Spleen (tissue), 11 donors: Measurements from ENCODE around the gene GALNT3. TPM values are rescaled to one million over a fixed set of nuclear protein-coding genes. Genes with fewer than 3 reads are reported as not detected.

Experiments
- DNase-seq: peaks from one replicate; pipeline ENCODE4 v3.0.0-alpha.2; 2020
- H3K27ac ChIP-seq, 8 donors: fragments of 200-600 bp; sonication (generic) in 7 of 8; 1 replicate in 4 of 8; 2 replicates in 4 of 8; pipeline versions ENCODE4 v1.5.0 to v1.8.0; 2016 to 2021; ENCODE audit warnings: inconsistent platforms in 4 of 8, mild to moderate bottlenecking in 4 of 8, moderate library complexity in 1 of 8
- H3K27me3 ChIP-seq, 7 donors: fragments of 200-600 bp; sonication (generic) in 6 of 7; replicated peaks in 1 of 7; 1 replicate in 4 of 7; 2 replicates in 3 of 7; pipeline versions ENCODE4 v1.5.0 to v1.8.0; 2016 to 2021; ENCODE audit warnings: inconsistent platforms in 3 of 7, mild to moderate bottlenecking in 1 of 7
- H3K36me3 ChIP-seq, 6 donors: fragments of 200-600 bp; sonication (generic) in 5 of 6; 1 replicate in 4 of 6; 2 replicates in 2 of 6; pipeline versions ENCODE4 v1.5.0 to v1.8.0; 2016 to 2021; ENCODE audit warnings: inconsistent platforms in 2 of 6
- H3K4me1 ChIP-seq, 6 donors: fragments of 200-600 bp; sonication (generic) in 5 of 6; 1 replicate in 3 of 6; 2 replicates in 3 of 6; pipeline versions ENCODE4 v1.5.0 to v1.8.0; 2016 to 2021; ENCODE audit warnings: inconsistent platforms in 3 of 6
- H3K4me3 ChIP-seq, 8 donors: fragments of 200-600 bp; sonication (generic) in 7 of 8; 1 replicate in 4 of 8; 2 replicates in 4 of 8; pipeline versions ENCODE4 v1.5.0 to v1.8.0; 2016 to 2021; ENCODE audit warnings: inconsistent platforms in 4 of 8, mild to moderate bottlenecking in 4 of 8, moderate library complexity in 2 of 8
- H3K9me3 ChIP-seq, 8 donors: fragments of 200-600 bp; sonication (generic) in 7 of 8; 1 replicate in 4 of 8; 2 replicates in 4 of 8; pipeline versions ENCODE4 v1.5.0 to v1.8.0; 2016 to 2021; ENCODE audit warnings: inconsistent platforms in 4 of 8
- POLR2A ChIP-seq, 3 donors: fragments of 450-650 bp; IDR thresholded peaks; one replicate each; pipeline ENCODE4 v1.5.1; 2017; ENCODE audit warnings: antibody characterized with exemption in 3 of 3, mild to moderate bottlenecking in 1 of 3
- POLR2AphosphoS5 ChIP-seq, 3 donors: sonication (generic); formaldehyde crosslinking; IDR thresholded peaks; one replicate each; pipeline ENCODE4 v1.5.1; 2017; ENCODE audit warnings: antibody characterized with exemption in 3 of 3
- WGBS, 5 donors: extraction: QIAGEN DNeasy Blood & Tissue Kit in 3 of 5; methylation state at CpG; one replicate each; pipeline versions ENCODE4 v1.1.5 to v1.1.7; 2013 to 2018; 5-methylcytosine and 5-hydroxymethylcytosine counted together
- intact Hi-C: fragments of 100-400 bp; cut with DNase I; formaldehyde crosslinking; loops from one replicate; pipeline ENCODE4 v1.15.0; 2023; ENCODE audit warnings: low total_unique reads
- polyA plus RNA-seq, 3 donors: library from polyadenylated mRNA; stranded (reverse); fragments of 200-250 nt; gene quantifications; one replicate each; pipeline ENCODE4 v1.2.1, GENCODE V29; 2013
- total RNA-seq, 7 donors: library from RNA; depleted of rRNA in 3 of 7; stranded (reverse); fragments of >200 nt in 3 of 7; fragmentation: NEBNext Ultra II Directional in 4 of 7; extraction: Animal tissue kit (Norgen Biotek cat#: 25700) in 4 of 7; gene quantifications; one replicate each; pipeline versions ENCODE4 v1.1.0 to v1.2.1, GENCODE V29; 2016 to 2021
- TF ChIP-seq, protein P1 (sequence below), 11 experiments: fragments of 200-600 bp in 7 of 11; fragments of 450-650 bp in 4 of 11; sonication (generic) in 4 of 11; IDR thresholded peaks in 8 of 11; conservative IDR thresholded peaks in 3 of 11; 1 replicate in 7 of 11; 2 replicates in 4 of 11; pipeline versions ENCODE4 v1.4.0 to v1.8.0; 2016 to 2021; ENCODE audit warnings: antibody characterized with exemption in 11 of 11, inconsistent platforms in 4 of 11, mild to moderate bottlenecking in 1 of 11
- donor health status: healthy with polysubstance abuse.
- donor health status: DM: no; HTN: no; CAD: no; lungs with moderate emphysema.
- donor health status: DM: no; HTN: no; CAD: no.
- donor health status: Bipolar disorder and iron deficiency.
- donor health status: healthy.
- donor health status: DM: no; HTN: no; CAD: no.
- donor health status: DM: yes; HTN: yes; CAD: no.

GALNT3 gene
- total and polyA plus RNA-seq, 10 donors, result 5.6 to 58.1 (median 31.2) TPM

DNA sequence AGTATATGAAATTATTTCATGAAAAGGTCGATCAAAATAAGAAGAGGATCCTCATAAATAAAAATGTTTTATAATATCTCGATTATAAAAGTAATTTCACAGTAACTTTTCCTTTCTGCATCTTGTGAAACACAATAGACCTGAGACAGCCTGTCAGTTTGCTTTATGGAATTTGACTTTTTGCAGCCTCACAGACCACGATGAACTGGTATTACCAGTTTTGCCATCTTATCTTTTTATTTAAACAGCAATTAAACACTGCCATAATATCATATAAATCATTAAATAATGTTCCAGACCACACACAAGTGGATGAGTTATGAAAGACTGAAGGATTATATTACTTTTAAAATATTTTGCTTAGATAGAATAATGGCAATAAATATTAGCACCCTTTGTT lies 10.7 kb upstream of the GALNT3 start:
- no peak overlapping the region for H3K27ac ChIP-seq
- no peaks in the 10 kb centered on the region for H3K4me1 ChIP-seq
- 80 to 90% (median 86%) methylated on average over 3 of the region's 3 CpGs for WGBS, 5 donors
- TF ChIP-seq POLR2AphosphoS5 (IDR thresholded peaks at IDR 0.05), result no peak
- TF ChIP-seq, protein P1, sequence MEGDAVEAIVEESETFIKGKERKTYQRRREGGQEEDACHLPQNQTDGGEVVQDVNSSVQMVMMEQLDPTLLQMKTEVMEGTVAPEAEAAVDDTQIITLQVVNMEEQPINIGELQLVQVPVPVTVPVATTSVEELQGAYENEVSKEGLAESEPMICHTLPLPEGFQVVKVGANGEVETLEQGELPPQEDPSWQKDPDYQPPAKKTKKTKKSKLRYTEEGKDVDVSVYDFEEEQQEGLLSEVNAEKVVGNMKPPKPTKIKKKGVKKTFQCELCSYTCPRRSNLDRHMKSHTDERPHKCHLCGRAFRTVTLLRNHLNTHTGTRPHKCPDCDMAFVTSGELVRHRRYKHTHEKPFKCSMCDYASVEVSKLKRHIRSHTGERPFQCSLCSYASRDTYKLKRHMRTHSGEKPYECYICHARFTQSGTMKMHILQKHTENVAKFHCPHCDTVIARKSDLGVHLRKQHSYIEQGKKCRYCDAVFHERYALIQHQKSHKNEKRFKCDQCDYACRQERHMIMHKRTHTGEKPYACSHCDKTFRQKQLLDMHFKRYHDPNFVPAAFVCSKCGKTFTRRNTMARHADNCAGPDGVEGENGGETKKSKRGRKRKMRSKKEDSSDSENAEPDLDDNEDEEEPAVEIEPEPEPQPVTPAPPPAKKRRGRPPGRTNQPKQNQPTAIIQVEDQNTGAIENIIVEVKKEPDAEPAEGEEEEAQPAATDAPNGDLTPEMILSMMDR (IDR thresholded peaks at IDR 0.05 in 8 of 11, conservative IDR thresholded peaks at IDR 0.05 in 3 of 11), result no peak
- TF ChIP-seq POLR2A (IDR thresholded peaks at IDR 0.05), result no peak
- no peak for DNase-seq
- no peak overlapping the region for H3K4me3 ChIP-seq
- intact Hi-C loops, result no loop called here
- H3K27me3 ChIP-seq, result no peaks in the 10 kb centered on the region
- no peaks in the 10 kb centered on the region for H3K9me3 ChIP-seq
- peaks cover 0 to 18% (median 0%) of the 10 kb centered on the region in 6 donors for H3K36me3 ChIP-seq

DNA sequence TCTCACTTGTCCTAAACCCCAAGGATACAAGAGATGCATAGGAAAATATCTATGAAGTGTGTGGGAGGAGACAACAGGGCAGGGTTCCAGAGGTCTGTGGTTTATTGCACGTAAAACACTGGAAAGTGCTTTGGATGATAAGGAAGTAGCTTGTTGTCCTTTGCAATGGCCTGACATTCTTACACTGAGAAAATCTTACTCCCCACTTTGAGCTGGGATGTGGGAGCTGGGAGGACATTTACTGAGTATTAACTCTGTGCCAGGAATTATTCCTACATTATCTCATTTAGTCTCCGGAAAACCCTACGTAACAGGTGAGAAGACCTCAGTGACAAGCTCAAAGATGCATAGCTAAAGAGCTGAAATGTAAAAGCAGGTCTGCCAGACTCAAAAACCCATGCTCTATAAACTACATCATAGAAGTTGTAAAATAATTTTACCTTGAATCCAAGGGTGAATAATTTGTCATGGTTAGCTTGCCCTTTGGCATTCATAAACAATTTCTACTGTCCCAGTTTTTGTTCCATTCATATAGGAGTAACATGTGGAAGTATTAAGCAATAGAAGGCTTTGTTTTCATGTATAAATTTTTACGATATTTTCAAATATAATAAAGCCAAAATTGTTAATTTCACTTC lies 9.2 kb upstream of the GALNT3 start:
- no peak for DNase-seq
- 60 to 75% (median 72%) methylated on average over 4 of the region's 4 CpGs for WGBS, 5 donors
- H3K36me3 ChIP-seq, result peaks cover 0 to 18% (median 0%) of the 10 kb centered on the region in 6 donors
- no peaks in the 10 kb centered on the region for H3K4me1 ChIP-seq
- intact Hi-C loops, result no loop called here
- H3K9me3 ChIP-seq, result no peaks in the 10 kb centered on the region
- TF ChIP-seq POLR2AphosphoS5 (IDR thresholded peaks at IDR 0.05), result peak in 1 of 3 donors; percentile 10
- no peak for TF ChIP-seq POLR2A (IDR thresholded peaks at IDR 0.05)
- TF ChIP-seq, protein P1 (IDR thresholded peaks at IDR 0.05 in 8 of 11, conservative IDR thresholded peaks at IDR 0.05 in 3 of 11), result no peak
- H3K4me3 ChIP-seq, result no peak overlapping the region
- H3K27ac ChIP-seq, result peak overlapping the region in 2 of 8 donors; percentile 12 to 50
- no peaks in the 10 kb centered on the region for H3K27me3 ChIP-seq

DNA sequence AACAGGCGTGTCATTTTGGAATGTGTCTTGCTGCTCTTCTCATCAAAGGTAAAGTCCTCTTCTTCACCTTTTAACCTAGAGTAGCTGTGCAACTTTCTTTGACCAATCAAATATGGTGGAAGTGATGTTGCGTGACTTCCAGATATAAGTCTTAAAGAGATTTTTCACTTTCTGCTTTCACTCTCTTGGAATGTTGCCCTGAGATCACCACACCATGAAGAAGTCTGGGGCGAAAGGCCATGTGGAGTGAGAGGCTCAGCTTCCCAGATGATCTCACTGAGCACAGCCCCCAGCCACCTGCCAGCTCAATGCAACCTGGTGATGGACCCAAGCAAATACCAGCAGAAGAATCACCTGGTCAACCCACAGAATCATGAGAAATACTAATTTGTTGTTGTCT lies 7.1 kb upstream of the GALNT3 start:
- H3K9me3 ChIP-seq, result no peaks in the 10 kb centered on the region
- TF ChIP-seq POLR2A (IDR thresholded peaks at IDR 0.05) (no peak), POLR2AphosphoS5 (IDR thresholded peaks at IDR 0.05) (no peak)
- TF ChIP-seq, protein P1 (IDR thresholded peaks at IDR 0.05 in 8 of 11, conservative IDR thresholded peaks at IDR 0.05 in 3 of 11), result no peak
- peaks cover 0 to 13% (median 0%) of the 10 kb centered on the region in 6 donors for H3K4me1 ChIP-seq
- no peak overlapping the region for H3K27ac ChIP-seq
- 93 to 99% (median 96%) methylated on average over 3 of the region's 3 CpGs for WGBS, 5 donors
- no peaks in the 10 kb centered on the region for H3K27me3 ChIP-seq
- peaks cover 0 to 18% (median 0%) of the 10 kb centered on the region in 6 donors for H3K36me3 ChIP-seq
- intact Hi-C loops, result no loop called here
- no peak for DNase-seq
- no peak overlapping the region for H3K4me3 ChIP-seq

DNA sequence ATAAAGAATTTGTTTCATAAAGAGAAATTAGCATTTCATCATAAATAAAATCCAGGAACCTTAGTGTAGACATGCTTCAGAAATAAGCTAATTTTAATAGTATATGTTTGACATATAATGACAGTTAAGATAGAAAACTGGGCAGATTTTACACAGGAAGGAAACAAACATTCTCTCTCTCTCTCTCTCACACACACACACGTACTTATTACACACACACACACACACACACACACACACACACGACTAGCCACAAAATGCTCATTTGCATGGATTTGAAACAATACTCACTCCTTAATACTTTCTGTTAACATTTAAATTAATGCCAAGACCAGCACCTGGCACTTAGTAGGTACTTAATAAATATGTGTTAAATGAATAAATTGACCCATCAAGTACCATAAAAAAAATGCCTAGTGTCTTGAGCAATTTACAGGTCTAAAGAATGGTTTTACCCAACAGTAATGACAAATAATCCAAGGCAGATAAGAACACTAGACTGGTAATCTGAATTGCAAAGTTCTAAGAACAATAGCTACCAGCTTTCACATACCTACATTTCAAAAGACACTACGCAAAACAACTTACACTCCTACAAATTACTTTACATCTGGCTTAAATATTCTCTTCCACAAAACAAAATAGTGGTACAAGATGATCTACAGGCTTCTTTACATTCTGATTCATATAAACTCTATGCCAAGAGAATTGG lies 2.9 kb upstream of the GALNT3 start:
- peaks cover 0 to 18% (median 5%) of the 10 kb centered on the region in 7 donors for H3K27me3 ChIP-seq
- H3K36me3 ChIP-seq, result peaks cover 0 to 15% (median 0%) of the 10 kb centered on the region in 6 donors
- H3K4me1 ChIP-seq, result peaks cover 0 to 55% (median 19%) of the 10 kb centered on the region in 6 donors
- TF ChIP-seq POLR2AphosphoS5 (IDR thresholded peaks at IDR 0.05) (no peak), POLR2A (IDR thresholded peaks at IDR 0.05) (no peak)
- TF ChIP-seq, protein P1 (IDR thresholded peaks at IDR 0.05 in 8 of 11, conservative IDR thresholded peaks at IDR 0.05 in 3 of 11), result no peak
- 31 to 41% (median 34%) methylated on average over 3 of the region's 3 CpGs for WGBS, 5 donors
- no peaks in the 10 kb centered on the region for H3K9me3 ChIP-seq
- intact Hi-C loops, result no loop called here
- H3K4me3 ChIP-seq, result no peak overlapping the region
- no peak overlapping the region for H3K27ac ChIP-seq
- DNase-seq, result no peak
